Measurements from ENCODE around the gene FXYD3. TPM values are rescaled to one million over a fixed set of nuclear protein-coding genes. Genes with fewer than 3 reads are reported as not detected.

Gene FXYD3
- total and polyA plus RNA-seq, 2 of the 13 experiments (the other 11 are each of a cell fraction or from before 2014, with no cell fraction given): 4.9 TPM; not detected in 1

DNA sequence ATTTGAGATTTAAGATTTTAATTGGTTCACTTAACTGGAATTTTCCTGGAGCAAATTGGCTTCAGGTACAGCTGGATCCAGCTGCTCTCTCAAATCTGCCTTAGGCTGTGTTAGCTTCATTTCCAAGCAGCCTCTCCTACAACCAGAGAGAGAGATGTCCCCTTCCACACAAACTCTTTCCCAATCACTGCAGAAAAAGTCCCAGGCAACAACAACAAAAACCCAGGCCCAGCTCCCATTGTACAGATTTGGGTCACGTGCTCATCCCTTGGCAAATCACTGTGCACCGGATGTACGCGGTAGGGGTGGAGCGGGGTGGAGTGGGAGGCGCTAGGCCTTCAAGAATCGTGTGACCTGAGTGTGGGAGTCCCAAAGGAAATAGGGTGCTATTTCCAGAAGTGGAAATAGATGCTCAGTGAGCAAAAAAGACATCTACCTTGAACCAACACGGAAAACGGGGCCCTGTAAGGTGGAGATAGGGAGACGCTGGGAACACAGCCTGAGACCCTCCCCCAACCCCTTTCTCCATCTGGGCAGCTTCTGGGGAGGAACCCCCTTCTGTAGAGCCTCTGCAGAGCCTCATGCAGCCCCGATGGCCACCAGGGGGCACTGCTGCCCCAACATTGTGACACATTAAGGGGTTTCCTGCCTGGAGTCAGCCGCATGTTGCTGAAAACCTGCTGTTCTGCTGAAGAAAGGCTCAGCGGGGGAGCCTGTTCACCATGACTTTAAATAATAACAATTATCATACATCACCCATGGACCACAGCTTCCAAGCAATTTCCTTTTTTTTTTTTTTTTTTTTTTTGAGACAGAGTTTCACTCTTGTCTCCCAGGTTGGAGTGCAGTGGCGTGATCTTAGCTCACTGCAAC lies 48.7 kb upstream of the FXYD3 start (continued):
- TF ChIP-seq, protein P1, sequence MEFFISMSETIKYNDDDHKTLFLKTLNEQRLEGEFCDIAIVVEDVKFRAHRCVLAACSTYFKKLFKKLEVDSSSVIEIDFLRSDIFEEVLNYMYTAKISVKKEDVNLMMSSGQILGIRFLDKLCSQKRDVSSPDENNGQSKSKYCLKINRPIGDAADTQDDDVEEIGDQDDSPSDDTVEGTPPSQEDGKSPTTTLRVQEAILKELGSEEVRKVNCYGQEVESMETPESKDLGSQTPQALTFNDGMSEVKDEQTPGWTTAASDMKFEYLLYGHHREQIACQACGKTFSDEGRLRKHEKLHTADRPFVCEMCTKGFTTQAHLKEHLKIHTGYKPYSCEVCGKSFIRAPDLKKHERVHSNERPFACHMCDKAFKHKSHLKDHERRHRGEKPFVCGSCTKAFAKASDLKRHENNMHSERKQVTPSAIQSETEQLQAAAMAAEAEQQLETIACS (CRISPR knock-in tag; IDR thresholded peaks at IDR 0.05): no peak
- TF ChIP-seq MAFF (IDR thresholded peaks at IDR 0.05; ENCODE audit: low read depth, low read length): no peak
- TF ChIP-seq HOXA5 (CRISPR knock-in tag; IDR thresholded peaks at IDR 0.05): no peak
- TF ChIP-seq KLF12 (CRISPR knock-in tag; IDR thresholded peaks at IDR 0.05; ENCODE audit: borderline replicate concordance): no peak
- TF ChIP-seq CCAR2 (optimal IDR thresholded peaks at IDR 0.05; ENCODE audit: low read depth, low read length): no peak
- peak; percentile 93 for TF ChIP-seq STAG1 (CRISPR knock-in tag; IDR thresholded peaks at IDR 0.05)
- TF ChIP-seq, protein P2, sequence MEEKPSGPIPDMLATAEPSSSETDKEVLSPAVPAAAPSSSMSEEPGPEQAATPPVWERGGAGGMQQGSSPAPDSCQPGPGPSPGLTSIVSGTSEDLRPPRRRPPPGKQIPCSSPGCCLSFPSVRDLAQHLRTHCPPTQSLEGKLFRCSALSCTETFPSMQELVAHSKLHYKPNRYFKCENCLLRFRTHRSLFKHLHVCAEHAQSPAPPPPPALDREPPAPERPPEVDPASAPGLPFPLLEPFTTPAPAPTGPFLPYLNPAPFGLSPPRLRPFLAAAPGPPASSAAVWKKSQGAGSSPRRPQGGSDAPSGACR (CRISPR knock-in tag; IDR thresholded peaks at IDR 0.05): peak; percentile 62; the same call in 1 of the 2 replicates
- TF ChIP-seq, protein P3, sequence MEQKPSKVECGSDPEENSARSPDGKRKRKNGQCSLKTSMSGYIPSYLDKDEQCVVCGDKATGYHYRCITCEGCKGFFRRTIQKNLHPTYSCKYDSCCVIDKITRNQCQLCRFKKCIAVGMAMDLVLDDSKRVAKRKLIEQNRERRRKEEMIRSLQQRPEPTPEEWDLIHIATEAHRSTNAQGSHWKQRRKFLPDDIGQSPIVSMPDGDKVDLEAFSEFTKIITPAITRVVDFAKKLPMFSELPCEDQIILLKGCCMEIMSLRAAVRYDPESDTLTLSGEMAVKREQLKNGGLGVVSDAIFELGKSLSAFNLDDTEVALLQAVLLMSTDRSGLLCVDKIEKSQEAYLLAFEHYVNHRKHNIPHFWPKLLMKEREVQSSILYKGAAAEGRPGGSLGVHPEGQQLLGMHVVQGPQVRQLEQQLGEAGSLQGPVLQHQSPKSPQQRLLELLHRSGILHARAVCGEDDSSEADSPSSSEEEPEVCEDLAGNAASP (CRISPR knock-in tag; IDR thresholded peaks at IDR 0.05; ENCODE audit: borderline replicate concordance): 0 out of 2 replicates have a peak, but pooled peaks have one; percentile 17
- no peak for TF ChIP-seq MXD4 (CRISPR knock-in tag; IDR thresholded peaks at IDR 0.05)
- no peak for TF ChIP-seq TARDBP (CRISPR knock-in tag; IDR thresholded peaks at IDR 0.05)
- TF ChIP-seq, protein P4, sequence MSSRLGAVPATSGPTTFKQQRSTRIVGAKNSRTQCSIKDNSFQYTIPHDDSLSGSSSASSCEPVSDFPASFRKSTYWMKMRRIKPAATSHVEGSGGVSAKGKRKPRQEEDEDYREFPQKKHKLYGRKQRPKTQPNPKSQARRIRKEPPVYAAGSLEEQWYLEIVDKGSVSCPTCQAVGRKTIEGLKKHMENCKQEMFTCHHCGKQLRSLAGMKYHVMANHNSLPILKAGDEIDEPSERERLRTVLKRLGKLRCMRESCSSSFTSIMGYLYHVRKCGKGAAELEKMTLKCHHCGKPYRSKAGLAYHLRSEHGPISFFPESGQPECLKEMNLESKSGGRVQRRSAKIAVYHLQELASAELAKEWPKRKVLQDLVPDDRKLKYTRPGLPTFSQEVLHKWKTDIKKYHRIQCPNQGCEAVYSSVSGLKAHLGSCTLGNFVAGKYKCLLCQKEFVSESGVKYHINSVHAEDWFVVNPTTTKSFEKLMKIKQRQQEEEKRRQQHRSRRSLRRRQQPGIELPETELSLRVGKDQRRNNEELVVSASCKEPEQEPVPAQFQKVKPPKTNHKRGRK (CRISPR knock-in tag; IDR thresholded peaks at IDR 0.05): no peak
- TF ChIP-seq GATAD1 (CRISPR knock-in tag; IDR thresholded peaks at IDR 0.05): peak; percentile 71
- TF ChIP-seq, protein P5, sequence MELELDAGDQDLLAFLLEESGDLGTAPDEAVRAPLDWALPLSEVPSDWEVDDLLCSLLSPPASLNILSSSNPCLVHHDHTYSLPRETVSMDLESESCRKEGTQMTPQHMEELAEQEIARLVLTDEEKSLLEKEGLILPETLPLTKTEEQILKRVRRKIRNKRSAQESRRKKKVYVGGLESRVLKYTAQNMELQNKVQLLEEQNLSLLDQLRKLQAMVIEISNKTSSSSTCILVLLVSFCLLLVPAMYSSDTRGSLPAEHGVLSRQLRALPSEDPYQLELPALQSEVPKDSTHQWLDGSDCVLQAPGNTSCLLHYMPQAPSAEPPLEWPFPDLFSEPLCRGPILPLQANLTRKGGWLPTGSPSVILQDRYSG (CRISPR knock-in tag; IDR thresholded peaks at IDR 0.05): no peak
- no peak for TF ChIP-seq PAX8 (CRISPR knock-in tag; IDR thresholded peaks at IDR 0.05; ENCODE audit: borderline replicate concordance)
- 0 out of 2 replicates have a peak, but pooled peaks have one; percentile 15 for TF ChIP-seq GFI1 (CRISPR knock-in tag; IDR thresholded peaks at IDR 0.05; ENCODE audit: borderline replicate concordance)
- no peak for TF ChIP-seq AHR (CRISPR knock-in tag; IDR thresholded peaks at IDR 0.05)
- TF ChIP-seq, protein P6, sequence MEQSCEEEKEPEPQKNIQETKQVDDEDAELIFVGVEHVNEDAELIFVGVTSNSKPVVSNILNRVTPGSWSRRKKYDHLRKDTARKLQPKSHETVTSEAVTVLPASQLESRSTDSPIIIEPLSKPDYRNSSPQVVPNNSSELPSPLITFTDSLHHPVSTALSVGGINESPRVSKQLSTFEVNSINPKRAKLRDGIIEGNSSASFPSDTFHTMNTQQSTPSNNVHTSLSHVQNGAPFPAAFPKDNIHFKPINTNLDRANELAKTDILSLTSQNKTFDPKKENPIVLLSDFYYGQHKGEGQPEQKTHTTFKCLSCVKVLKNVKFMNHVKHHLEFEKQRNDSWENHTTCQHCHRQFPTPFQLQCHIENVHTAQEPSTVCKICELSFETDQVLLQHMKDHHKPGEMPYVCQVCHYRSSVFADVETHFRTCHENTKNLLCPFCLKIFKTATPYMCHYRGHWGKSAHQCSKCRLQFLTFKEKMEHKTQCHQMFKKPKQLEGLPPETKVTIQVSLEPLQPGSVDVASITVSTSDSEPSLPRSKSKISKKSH (CRISPR knock-in tag; IDR thresholded peaks at IDR 0.05; ENCODE audit: borderline replicate concordance): no peak
